GM06990 (cell line): ENCODE results near the gene SMIM14.

Experiments
- DNase-seq: peaks from one replicate; pipeline ENCODE4 v3.0.0-alpha.2; 2011; ENCODE audit not compliant: insufficient read length; ENCODE audit errors: extremely low read depth
- H3K27me3 ChIP-seq: replicated peaks from 2 replicates; pipeline ENCODE4 v1.6.0; 2011; ENCODE audit warnings: low read length; ENCODE audit not compliant: control insufficient read depth, insufficient read depth
- H3K36me3 ChIP-seq: 2 replicates; pipeline ENCODE4 v1.5.1; 2011; ENCODE audit warnings: low read length; ENCODE audit not compliant: control insufficient read depth, insufficient read depth
- H3K4me3 ChIP-seq: replicated peaks from 2 replicates; pipeline ENCODE4 v1.5.1; 2011; ENCODE audit warnings: low read depth, mild to moderate bottlenecking, control low read depth, low read length
- TF ChIP-seq, protein P1 (sequence below): IDR thresholded peaks from 2 replicates; pipeline ENCODE4 v1.5.1; 2011; ENCODE audit warnings: low read length, control low read depth, mild to moderate bottlenecking, inconsistent platforms; ENCODE audit not compliant: insufficient read depth, poor library complexity, severe bottlenecking

The SMIM14 gene

DNA sequence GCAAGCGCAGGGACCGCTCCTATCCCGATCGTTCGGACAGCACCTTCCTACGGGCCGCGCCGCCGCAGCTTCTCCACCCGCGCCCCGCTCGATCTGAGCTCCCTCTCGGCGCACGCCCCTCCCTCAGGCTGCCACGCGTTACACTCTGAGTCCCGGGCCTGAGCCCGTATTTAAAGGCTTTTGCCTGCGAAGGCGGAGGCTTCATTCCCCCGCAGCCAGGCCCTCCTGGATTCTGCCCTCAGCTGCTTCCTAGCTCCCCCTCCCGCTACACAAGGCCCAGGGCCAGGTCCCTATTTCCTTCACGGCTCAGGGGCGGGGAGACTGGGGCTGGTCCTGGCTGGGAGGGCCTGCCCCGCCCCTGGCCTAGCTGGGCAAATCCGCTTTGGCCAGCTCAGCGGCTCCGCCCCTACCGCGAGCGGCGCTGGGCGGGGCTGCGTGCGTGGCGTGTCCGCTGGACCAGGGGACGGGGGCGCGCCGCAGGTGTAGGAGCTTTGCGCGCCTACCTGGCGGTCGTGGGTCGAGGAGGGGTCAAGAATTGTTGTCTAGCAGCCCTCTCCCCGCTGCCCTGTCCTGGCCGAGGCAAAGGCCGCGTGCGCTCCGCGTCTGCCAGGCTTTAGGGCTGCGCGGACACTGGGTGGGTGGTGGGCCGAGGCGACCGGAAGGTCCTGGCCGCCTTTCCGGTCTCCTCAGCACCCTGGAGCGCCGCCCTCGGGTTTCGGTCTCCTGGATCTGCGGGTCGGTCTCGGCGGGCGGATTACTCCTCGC is 111.2 kb downstream of the SMIM14 start, which contains the start of gene UGDH:
TSS of gene UGDH (minus strand) at position 144 of the 765 bp plus-strand sequence. CDS start 5,927 bp downstream, outside the sequence.
- Histone ChIP-seq H3K4me3 (peak within 1 kb of the TSS; percentile 99), H3K36me3 (no peaks in the 10 kb centered on the region; the same call in none of the 2 replicates), H3K27me3 (no peaks in the 10 kb centered on the region)
- TF ChIP-seq, protein P1, sequence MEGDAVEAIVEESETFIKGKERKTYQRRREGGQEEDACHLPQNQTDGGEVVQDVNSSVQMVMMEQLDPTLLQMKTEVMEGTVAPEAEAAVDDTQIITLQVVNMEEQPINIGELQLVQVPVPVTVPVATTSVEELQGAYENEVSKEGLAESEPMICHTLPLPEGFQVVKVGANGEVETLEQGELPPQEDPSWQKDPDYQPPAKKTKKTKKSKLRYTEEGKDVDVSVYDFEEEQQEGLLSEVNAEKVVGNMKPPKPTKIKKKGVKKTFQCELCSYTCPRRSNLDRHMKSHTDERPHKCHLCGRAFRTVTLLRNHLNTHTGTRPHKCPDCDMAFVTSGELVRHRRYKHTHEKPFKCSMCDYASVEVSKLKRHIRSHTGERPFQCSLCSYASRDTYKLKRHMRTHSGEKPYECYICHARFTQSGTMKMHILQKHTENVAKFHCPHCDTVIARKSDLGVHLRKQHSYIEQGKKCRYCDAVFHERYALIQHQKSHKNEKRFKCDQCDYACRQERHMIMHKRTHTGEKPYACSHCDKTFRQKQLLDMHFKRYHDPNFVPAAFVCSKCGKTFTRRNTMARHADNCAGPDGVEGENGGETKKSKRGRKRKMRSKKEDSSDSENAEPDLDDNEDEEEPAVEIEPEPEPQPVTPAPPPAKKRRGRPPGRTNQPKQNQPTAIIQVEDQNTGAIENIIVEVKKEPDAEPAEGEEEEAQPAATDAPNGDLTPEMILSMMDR, result peak; percentile 31
- peak; percentile 96 for DNase-seq

DNA sequence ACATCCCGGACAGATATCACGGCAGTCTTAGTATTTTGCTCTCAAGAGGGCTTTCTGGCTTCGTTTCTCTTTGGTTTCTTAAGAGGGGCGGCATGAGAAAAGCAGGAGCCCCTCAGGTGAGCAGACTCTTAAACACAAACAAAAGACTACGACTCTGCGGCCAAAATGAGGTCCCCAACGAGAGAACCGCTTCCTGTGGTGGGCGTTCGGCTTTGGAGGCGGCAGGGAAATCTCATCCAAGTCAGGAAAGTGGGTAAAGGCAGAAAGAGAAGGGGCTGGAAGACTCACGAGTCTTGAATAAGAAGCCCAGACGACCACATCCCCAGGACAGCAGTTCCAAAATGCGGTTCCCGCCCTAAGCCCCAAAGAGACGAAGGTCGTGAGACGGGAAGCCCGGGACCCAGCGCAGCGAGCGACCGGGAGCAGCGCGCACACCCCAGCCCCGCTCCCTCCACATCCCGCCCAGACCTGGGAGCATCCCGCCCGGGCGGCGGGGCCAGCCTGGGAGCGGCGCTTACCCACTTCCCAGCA is 111.8 kb downstream of the SMIM14 start:
- Histone ChIP-seq H3K36me3 (no peaks in the 10 kb centered on the region; the same call in none of the 2 replicates), H3K4me3 (peak overlapping the region; percentile 99), H3K27me3 (no peaks in the 10 kb centered on the region)
- TF ChIP-seq, protein P1, result no peak
- no peak for DNase-seq

DNA sequence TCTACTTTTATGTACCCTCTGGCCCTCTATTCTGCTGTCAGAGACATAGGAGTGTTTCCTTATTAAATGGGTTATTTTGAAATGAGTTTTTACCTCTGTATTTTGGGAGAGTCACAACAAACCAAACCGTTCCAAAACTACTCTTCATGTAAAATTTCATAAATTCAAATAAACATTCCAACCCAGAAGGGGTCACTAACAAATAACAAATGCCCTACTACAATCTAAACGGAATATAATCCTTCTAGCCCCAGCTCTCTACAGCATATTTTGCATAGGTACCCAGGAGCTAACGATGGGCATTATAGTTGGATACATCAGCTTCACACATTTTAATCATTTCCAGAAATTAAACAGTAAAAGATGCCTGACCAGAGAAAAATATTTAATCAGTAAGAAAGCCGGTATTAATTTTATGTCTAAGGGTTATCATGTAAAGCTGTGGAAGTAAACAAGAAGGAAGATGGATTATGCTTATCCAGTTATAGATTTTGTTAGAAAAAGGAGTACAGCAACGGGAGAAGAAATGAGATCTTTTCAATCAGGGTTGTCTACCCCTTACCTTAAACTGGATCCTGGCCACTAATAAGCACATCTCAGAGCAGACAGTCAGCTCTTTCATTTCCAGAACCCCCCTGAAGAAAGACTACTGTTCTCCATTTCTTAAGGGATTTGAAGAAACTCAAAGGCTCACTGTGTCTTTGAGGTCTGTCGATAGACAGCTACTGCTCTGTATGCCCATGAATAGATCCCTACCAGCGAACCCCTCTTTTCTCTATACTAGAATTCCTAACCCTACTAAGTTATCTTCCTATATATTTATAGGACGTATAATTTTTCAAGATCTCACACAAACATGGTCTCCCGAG is 112.6 kb downstream of the SMIM14 start:
- Histone ChIP-seq H3K27me3 (no peaks in the 10 kb centered on the region), H3K36me3 (no peaks in the 10 kb centered on the region; the same call in 1 of the 2 replicates), H3K4me3 (peak overlapping the region; percentile 99)
- TF ChIP-seq, protein P1, result no peak
- no peak for DNase-seq

DNA sequence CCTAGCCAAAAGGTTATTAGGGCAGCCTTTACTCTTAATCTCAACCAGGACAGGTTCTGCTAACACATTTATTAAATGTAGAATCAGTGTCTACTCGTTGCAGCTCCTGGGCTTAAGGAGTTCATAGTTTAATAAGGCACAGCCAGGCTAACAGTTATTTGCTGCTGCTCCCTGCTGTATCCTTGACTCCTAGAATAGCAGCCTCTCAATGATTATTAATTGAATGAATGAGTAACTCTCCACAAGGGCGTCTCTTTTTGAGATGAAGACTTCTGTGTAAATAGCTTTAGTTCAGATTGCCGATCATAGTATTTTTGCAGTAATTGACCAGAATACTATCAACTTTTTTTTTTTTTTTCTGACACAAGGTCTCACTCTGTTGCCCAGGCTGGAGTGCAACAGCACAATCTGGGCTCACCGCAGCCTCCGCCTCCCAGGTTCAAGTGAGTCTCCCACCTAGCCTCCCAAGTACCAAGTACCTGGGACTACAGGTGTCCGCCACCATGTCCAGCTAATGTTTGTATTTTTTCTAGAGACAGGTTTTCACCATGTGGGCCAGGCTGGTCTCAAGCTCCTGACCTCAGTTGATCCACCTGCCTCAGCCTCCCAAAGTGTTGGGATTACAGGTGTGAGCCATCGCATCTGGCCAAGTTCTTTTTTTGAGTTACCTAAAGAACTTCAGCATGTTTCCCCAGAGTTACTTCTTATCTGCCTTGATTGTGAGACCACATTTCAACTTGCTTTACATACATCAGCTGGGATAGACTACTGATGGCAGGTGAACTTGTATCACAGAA is 114.3 kb downstream of the SMIM14 start:
- TF ChIP-seq, protein P1, result no peak
- peaks cover 1% of the 10 kb centered on the region for H3K36me3 ChIP-seq
- no peak for DNase-seq
- no peak overlapping the region for H3K4me3 ChIP-seq
- no peaks in the 10 kb centered on the region for H3K27me3 ChIP-seq

DNA sequence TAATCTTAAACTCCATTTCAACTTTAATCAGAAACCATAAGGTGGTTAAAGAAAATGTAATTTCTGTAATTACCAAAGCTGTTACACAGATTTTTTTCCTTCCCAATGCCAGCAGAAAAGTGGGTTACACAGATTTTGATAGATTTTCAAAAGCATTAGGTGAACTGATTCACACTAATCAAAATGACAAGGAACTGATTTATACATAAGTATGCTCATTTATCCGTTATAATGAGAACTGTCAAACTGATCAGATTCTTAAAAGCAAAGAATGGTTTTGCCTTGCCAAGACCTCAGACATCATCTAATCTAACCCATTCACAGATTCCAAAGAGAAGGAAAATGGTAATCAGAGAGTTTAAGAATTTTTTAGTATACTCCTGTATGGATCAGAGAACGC is 116.6 kb downstream of the SMIM14 start:
- Histone ChIP-seq H3K27me3 (no peaks in the 10 kb centered on the region), H3K36me3 (peaks cover 1% of the 10 kb centered on the region), H3K4me3 (no peak overlapping the region)
- TF ChIP-seq, protein P1, result no peak
- no peak for DNase-seq
